GM23338 (cell line): ENCODE measurements around the gene DCANP1. TPM values are rescaled to one million over a fixed set of nuclear protein-coding genes. Genes with fewer than 3 reads are reported as not detected.
A peak's percentile ranks its signal among the peaks of the same experiment; 100 is the strongest.

Experiments used
- ATAC-seq: fragments of 200-7000 bp; cut with Tn5 transposase; 3 replicates; pipeline ENCODE4 v1.9.1; 2020
- DNase-seq: peaks from one replicate; pipeline ENCODE4 v3.0.0-alpha.2; 2015; ENCODE audit warnings: low spot score
- H2AFZ ChIP-seq: fragments of 200-600 bp; sonication (generic); 2 replicates; pipeline ENCODE4 v1.8.0; 2016; ENCODE audit warnings: antibody characterized with exemption, mild to moderate bottlenecking, moderate library complexity
- H3F3A ChIP-seq: fragments of 200-600 bp; sonication (generic); replicated peaks from 2 replicates; pipeline ENCODE4 v1.8.0; 2017; ENCODE audit warnings: antibody characterized with exemption, mixed run types, low read depth
- H3K27ac ChIP-seq: fragments of 200-600 bp; sonication (generic); 2 replicates; pipeline ENCODE4 v1.6.1; 2016; ENCODE audit warnings: low read depth
- H3K27me3 ChIP-seq: fragments of 200-600 bp; sonication (generic); 2 replicates; pipeline ENCODE4 v1.8.0; 2016; ENCODE audit warnings: mild to moderate bottlenecking, mixed run types, moderate library complexity; ENCODE audit not compliant: insufficient read depth
- H3K36me3 ChIP-seq: fragments of 200-600 bp; sonication (generic); 2 replicates; pipeline ENCODE4 v1.8.0; 2016; ENCODE audit warnings: mild to moderate bottlenecking; ENCODE audit not compliant: insufficient read depth
- H3K4me1 ChIP-seq: fragments of 200-600 bp; sonication (generic); 2 replicates; pipeline ENCODE4 v1.8.0; 2016; ENCODE audit warnings: mild to moderate bottlenecking, moderate library complexity; ENCODE audit not compliant: insufficient read depth
- H3K4me2 ChIP-seq: fragments of 200-600 bp; sonication (generic); 2 replicates; pipeline ENCODE4 v1.7.1; 2017; ENCODE audit warnings: mixed run types
- H3K4me3 ChIP-seq: fragments of 200-600 bp; sonication (generic); 2 replicates; pipeline ENCODE4 v1.6.1; 2016; ENCODE audit warnings: mixed run types
- H3K79me2 ChIP-seq: fragments of 200-600 bp; sonication (generic); replicated peaks from 2 replicates; pipeline ENCODE4 v1.8.0; 2017; ENCODE audit warnings: mild to moderate bottlenecking; ENCODE audit not compliant: insufficient read depth
- H3K9me2 ChIP-seq: fragments of 200-600 bp; sonication (generic); 2 replicates; pipeline ENCODE4 v1.8.0; 2017; ENCODE audit not compliant: insufficient read depth
- H4K20me1 ChIP-seq: fragments of 200-600 bp; sonication (generic); replicated peaks from 2 replicates; pipeline ENCODE4 v1.8.0; 2017; ENCODE audit warnings: mild to moderate bottlenecking; ENCODE audit not compliant: insufficient read depth
- H3K27ac Mint-ChIP-seq: 2 replicates; pipeline ENCODE4 v1.8.0; 2020; ENCODE audit warnings: inconsistent platforms, mild to moderate bottlenecking, moderate library complexity, mixed read lengths
- H3K27me3 Mint-ChIP-seq: 3 replicates; pipeline ENCODE4 v1.8.0; 2022; ENCODE audit warnings: low read depth, mild to moderate bottlenecking, moderate library complexity, mixed read lengths, inconsistent platforms; ENCODE audit not compliant: insufficient read depth, poor library complexity
- H3K36me3 Mint-ChIP-seq: 3 replicates; pipeline ENCODE4 v1.8.0; 2021; ENCODE audit warnings: low read depth, mild to moderate bottlenecking, inconsistent platforms, moderate library complexity, mixed read lengths
- H3K4me1 Mint-ChIP-seq: 3 replicates; pipeline ENCODE4 v1.8.0; 2020; ENCODE audit warnings: mild to moderate bottlenecking, inconsistent platforms, mixed read lengths
- H3K4me3 Mint-ChIP-seq: 3 replicates; pipeline ENCODE4 v1.8.0; 2021; ENCODE audit warnings: moderate library complexity, mild to moderate bottlenecking, inconsistent platforms, mixed read lengths
- H3K9me3 Mint-ChIP-seq: 3 replicates; pipeline ENCODE4 v1.8.0; 2020; ENCODE audit warnings: moderate library complexity, mild to moderate bottlenecking, inconsistent platforms, mixed read lengths
- CREB1 ChIP-seq: fragments of 250-450 bp; sonication (Bioruptor Pico); IDR thresholded peaks from 2 replicates; pipeline ENCODE4 v1.5.0; 2020; ENCODE audit warnings: low read depth, mild to moderate bottlenecking, moderate library complexity
- CTCF ChIP-seq, 2 experiments: fragments of 200-600 bp in 1 of 2; sonication (generic) in 1 of 2; conservative IDR thresholded peaks; 2 replicates each; pipeline versions ENCODE4 v1.5.1 to v1.6.1; 2016 to 2017; ENCODE audit warnings: antibody characterized with exemption in 2 of 2, low read depth in 2 of 2, mild to moderate bottlenecking in 2 of 2, moderate library complexity in 1 of 2
- EZH2 ChIP-seq: fragments of 200-600 bp; sonication (generic); IDR thresholded peaks from one replicate; pipeline ENCODE4 v1.8.0; 2017; ENCODE audit warnings: antibody characterized with exemption, mild to moderate bottlenecking, low read depth; ENCODE audit not compliant: unreplicated experiment
- EZH2phosphoT487 ChIP-seq: fragments of 200-600 bp; sonication (generic); IDR thresholded peaks from one replicate; pipeline ENCODE4 v1.8.1; 2018; ENCODE audit warnings: antibody characterized with exemption; ENCODE audit not compliant: unreplicated experiment
- NANOG ChIP-seq: IDR thresholded peaks from 2 replicates; pipeline ENCODE4 v1.6.1; 2016; ENCODE audit warnings: antibody characterized with exemption, borderline replicate concordance
- ZNF114 ChIP-seq: fragments of 250-450 bp; sonication (Bioruptor Pico); IDR thresholded peaks from 2 replicates; pipeline ENCODE4 v1.5.0; 2020; ENCODE audit warnings: mild to moderate bottlenecking, moderate library complexity
- ZNF331 ChIP-seq: fragments of 250-450 bp; sonication (Bioruptor Pico); IDR thresholded peaks from 2 replicates; pipeline ENCODE4 v1.5.0; 2020; ENCODE audit warnings: low read depth, mild to moderate bottlenecking, moderate library complexity
- polyA plus RNA-seq: library from polyadenylated mRNA; unstranded; fragments of >200 nt; fragmentation: Nextera tagmentation; extraction: Ambion mirVana; gene quantifications from 2 replicates; pipeline ENCODE4 v1.2.1, GENCODE V29; 2016
- total RNA-seq: library from RNA; depleted of rRNA; stranded (reverse); fragments of >200 nt; shearing (Covaris generic); gene quantifications from 2 replicates; pipeline ENCODE4 v1.2.3, GENCODE V29; 2014

DCANP1 gene
- total and polyA plus RNA-seq, 2 experiments from 2014 or later, result not detected

GRCh38 chr5:135488727-135489465 is 41.7 kb upstream of the DCANP1 start:
- Histone ChIP-seq H3K4me2 (peak overlapping the region; percentile 85), H3K4me3 (peak overlapping the region; percentile 57), H3K4me1 (peaks cover 58% of the 10 kb centered on the region), H3K27ac (no peak overlapping the region), H3K79me2 (no peaks in the 10 kb centered on the region), H3K36me3 (no peaks in the 10 kb centered on the region), H2AFZ (no peak overlapping the region), H3K27me3 (peaks cover 100% of the 10 kb centered on the region), H3F3A (peaks cover 13% of the 10 kb centered on the region; the same call in 1 of the 2 replicates), H3K9me2 (no peaks in the 10 kb centered on the region), H4K20me1 (peaks cover 30% of the 10 kb centered on the region)
- ATAC-seq, result peak; percentile 50
- Mint-ChIP-seq H3K4me3 (peak overlapping the region; percentile 71), H3K36me3 (no peaks in the 10 kb centered on the region), H3K4me1 (peaks cover 46% of the 10 kb centered on the region), H3K27me3 (peaks cover 98% of the 10 kb centered on the region), H3K9me3 (peaks cover 5% of the 10 kb centered on the region; the same call in 2 of the 3 replicates), H3K27ac (no peak overlapping the region)
- peak; percentile 94 for DNase-seq
- TF ChIP-seq NANOG (peak; percentile 51), CTCF (conservative IDR thresholded peaks at IDR 0.05; ENCODE audit: low read depth in 2 of 2) (0 out of 4 replicates have a peak, but pooled peaks of 1 of the 2 experiments have one; percentile 0), ZNF114 (CRISPR knock-in tag) (no peak), EZH2 (peak; percentile 84), EZH2phosphoT487 (peak; percentile 55), CREB1 (CRISPR knock-in tag) (peak; percentile 30; the same call in 1 of the 2 replicates), ZNF331 (CRISPR knock-in tag) (no peak)

GRCh38 chr5:135487839-135488514 is 40.8 kb upstream of the DCANP1 start:
- H3K4me3 ChIP-seq, result peak overlapping the region; percentile 57
- Mint-ChIP-seq H3K9me3 (peaks cover 5% of the 10 kb centered on the region; the same call in 2 of the 3 replicates), H3K27ac (no peak overlapping the region), H3K36me3 (no peaks in the 10 kb centered on the region), H3K27me3 (peaks cover 94% of the 10 kb centered on the region), H3K4me1 (peaks cover 42% of the 10 kb centered on the region), H3K4me3 (peak overlapping the region; percentile 71)
- no peaks in the 10 kb centered on the region for H3K79me2 ChIP-seq
- H3K27ac ChIP-seq, result no peak overlapping the region
- no peak for ATAC-seq
- peaks cover 30% of the 10 kb centered on the region for H4K20me1 ChIP-seq
- peak; percentile 78 for DNase-seq
- peaks cover 13% of the 10 kb centered on the region; the same call in 1 of the 2 replicates for H3F3A ChIP-seq
- H3K27me3 ChIP-seq, result peaks cover 100% of the 10 kb centered on the region
- no peak overlapping the region for H2AFZ ChIP-seq
- H3K4me1 ChIP-seq, result peaks cover 58% of the 10 kb centered on the region
- peak overlapping the region; percentile 85 for H3K4me2 ChIP-seq
- TF ChIP-seq ZNF331 (CRISPR knock-in tag), result no peak
- 0 out of 4 replicates have a peak, but pooled peaks of 1 of the 2 experiments have one; percentile 21 for TF ChIP-seq CTCF (conservative IDR thresholded peaks at IDR 0.05; ENCODE audit: low read depth in 2 of 2)
- peak; percentile 70 for TF ChIP-seq EZH2
- H3K36me3 ChIP-seq, result no peaks in the 10 kb centered on the region
- no peaks in the 10 kb centered on the region for H3K9me2 ChIP-seq
